Muscle of back (tissue), 11 donors: Measurements from ENCODE around the gene TCEA3. TPM values are rescaled to one million over a fixed set of nuclear protein-coding genes. Genes with fewer than 3 reads are reported as not detected.

Experiments used
- DNase-seq, 3 donors: peaks; one replicate each; pipeline versions ENCODE4 v3.0.0 to v3.0.0-alpha.2; 2013
- polyA plus RNA-seq, 10 donors: library from polyadenylated mRNA; unstranded; fragments of 120-200 nt; gene quantifications; one replicate each; pipeline ENCODE4 v1.2.1, GENCODE V29; 2013; ENCODE audit not compliant: insufficient read length in 10 of 10

The TCEA3 gene
- polyA plus RNA-seq, 10 donors = 164 to 377 (median 286) TPM

DNA sequence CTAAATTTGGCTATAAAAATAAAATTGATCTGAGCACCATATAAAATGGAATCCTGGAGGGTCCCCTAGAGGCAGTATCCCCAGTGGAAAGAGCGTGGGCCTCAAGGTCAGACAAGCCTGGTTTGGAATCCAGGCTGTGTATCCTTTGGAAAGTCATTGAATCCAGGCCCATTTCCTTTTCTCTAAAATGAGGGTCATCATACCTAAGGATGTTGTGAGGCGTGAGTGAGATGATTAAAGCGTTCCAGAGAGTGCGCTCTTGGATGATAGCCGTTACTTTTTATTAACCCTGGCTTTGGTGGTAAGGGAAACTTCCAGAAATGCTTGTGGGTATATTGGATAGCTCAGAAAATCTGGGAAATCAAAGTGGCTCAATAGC is 54.2 kb downstream of the TCEA3 start:
- DNase-seq = peak in 1 of 3 donors; percentile 64

DNA sequence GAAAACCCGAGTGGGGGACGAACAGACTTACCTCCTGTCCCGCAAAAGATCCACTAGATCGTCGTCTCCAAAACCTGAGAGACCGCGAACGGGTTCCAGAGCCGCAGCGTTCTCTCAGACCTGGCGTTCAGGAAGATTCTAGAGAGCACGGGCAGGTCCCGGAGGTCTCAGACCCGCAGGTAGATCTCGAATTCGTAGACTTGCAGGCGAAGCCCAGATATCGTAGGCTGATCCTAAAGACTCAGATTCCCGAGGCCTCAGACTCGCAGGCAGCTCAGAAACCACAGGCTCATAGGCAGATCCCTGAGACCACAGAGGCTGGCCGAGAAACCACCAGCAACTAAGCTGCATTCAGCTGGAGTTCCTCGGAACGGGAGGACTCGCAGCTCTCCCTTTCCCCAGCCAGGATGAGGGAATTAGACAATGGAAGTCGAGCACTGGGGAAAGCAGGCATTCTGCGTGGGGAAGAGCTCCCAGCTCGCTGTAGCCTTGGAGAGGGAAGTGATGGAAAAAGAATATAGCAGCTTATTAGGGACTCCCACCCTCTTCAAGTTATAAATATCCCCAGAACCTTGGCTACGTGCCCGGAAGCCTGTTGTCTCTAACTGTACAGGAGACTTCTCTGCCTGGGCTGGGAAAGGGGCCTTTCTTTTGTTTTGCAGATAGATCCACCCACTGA is 55.1 kb downstream of the TCEA3 start, which contains the start of gene ZNF436:
Gene ZNF436 (minus strand): TSS at position 502 of the 679 bp plus-strand sequence. CDS start 1,831 bp downstream, outside the sequence.
- DNase-seq = peak; percentile 96 to 97 (median 97)

DNA sequence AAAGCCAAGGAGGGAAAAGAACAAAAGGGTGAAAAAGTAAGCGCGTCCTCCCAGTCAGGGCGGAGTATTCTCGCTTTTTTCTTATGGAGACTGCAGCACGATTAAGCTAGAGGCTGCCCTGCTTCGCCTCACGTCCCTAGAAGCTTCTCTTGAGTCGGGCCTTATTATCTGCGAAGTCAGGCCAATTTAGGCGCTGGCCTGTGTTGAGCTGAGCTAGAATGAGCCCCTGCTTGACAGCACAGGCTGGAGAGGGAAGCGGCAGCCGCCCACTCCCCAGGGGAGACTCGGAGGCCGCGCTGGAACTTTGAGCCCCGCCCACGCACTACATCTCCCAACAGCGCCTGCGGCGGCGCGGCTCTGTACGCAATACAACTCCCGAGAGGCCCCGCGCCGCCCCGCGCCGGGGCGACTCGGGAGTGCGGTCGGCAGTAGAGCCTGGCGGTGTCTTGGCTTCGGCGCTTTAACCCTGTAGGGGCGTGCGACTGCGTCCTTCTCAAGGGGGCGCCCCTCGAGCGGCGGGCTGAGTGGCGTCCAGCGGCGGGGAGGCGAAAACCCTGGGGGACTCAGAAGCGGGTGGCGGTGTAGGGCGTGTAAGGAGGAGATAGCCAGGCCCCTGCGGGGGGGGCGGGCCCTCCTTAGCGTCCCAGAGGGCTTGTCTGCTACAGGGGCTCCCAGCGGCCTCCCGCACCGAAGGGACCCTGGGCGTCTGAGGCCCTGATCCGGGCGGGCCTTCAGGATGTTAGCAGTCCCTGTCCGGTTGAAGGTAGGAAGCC is 55.8 kb downstream of the TCEA3 start:
- DNase-seq = peak; percentile 92 to 97 (median 95)

DNA sequence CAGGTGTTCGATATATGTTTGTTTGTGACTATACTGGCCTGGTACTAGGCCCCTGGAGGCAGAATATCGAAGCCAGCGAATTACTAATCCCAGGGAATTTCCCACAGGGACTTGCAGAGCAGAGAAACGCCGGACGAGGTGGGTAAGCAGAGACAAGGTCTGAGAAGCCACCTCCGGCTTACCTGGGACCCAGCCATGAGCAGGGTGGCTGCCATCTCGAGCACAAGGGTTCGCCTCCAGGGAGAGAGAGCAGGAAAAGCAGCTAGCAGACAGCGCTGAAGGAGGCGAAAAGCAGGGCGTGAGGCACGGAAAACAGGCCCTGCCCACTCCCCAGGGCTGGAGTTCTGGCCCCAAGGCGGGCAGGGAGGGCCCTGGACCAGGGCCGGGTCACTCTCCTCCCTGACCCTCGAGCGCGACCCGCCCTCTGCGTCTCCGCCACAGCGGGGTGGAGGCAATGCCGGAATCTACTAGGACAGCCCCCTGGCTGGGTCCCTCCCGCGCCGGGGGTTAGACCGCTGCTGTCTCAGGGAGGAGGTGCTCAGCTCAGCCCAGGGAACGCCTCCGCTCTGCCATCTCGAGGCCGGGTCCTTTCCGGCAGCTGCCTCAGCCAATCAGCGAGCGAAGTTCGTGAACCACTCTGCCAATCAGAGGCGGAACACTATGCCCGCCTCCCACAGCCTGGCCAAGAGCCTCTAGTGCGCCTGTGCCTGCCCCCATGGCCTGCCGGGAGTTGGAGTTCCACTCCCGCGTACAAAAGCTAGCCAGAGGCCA is 56.6 kb downstream of the TCEA3 start:
- peak; percentile 98 to 99 (median 99) for DNase-seq

DNA sequence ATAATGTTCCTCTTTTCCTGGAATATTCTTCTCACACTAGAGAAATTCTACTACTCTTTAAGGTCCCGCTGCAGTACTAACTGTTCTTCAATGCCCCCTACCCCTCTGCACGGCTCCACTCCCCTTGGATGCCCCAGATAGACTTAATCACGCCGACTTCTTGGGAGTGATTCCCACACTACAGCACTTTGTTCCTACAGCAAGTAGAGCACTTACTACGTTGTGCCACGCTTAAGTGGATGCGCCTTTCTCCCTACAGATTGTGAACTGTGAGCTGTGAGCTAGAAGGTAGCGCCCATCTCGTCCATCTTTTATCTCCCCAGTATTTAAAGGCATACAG is 57.1 kb downstream of the TCEA3 start:
- DNase-seq = no peak

DNA sequence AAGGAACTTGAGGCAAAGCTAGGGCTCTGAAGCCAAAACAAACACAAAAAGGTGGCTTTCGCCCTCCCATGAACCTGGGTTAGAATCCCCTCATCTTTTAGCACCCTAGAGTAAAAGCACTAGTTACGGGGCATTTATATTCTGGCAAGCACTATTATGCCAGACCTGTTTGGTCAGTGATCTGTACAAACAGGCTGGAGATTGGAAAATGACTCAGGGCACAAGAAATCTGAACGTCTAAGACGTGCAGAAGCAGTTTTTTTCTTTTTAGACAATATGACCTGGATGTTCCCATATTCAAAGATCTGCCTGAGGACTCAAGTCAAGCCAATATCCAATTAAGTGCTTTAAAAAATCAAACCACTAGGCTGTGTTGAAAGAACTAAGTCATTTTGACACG is 58.0 kb downstream of the TCEA3 start:
- no peak for DNase-seq

DNA sequence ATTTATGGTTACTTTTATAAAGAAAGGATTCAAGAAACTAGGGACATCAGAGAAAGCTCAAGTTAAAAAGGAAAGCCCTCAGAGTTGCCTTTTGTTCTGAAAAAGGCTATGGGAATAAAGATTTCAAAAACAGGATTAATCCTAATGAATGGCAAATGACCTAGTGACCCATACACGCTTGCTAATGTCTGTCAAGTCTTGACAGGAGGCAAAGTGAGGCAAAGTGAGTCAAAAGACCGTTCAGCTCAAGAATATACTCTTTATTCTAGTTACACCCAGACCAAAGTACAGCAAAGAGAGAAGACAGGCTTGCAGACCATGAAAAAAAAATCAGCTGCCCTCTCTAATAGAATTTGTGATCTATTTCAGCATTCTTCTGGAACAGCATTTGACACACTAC is 58.4 kb downstream of the TCEA3 start:
- DNase-seq = no peak

DNA sequence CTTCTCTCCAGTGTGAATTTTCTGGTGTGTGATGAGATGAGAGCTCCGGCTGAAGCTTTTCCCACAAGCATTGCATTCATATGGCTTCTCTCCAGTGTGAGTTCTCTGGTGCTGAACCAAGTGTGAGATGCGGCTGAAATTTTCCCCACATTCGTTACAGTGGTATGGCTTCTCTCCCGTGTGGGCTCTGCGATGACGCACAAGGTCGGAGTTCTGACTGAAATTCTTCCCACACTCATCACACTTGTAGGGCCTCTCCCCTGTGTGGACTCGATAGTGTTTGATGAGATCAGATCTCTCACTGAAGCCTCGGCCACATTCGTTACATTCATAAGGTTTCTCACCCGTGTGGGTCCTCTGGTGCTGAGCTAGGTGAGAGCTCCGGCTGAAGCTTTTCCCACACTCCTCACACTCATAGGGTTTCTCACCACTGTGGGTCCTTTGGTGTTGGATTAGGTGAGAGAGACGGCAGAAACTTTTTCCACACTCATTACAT is 62.3 kb downstream of the TCEA3 start:
- no peak for DNase-seq

DNA sequence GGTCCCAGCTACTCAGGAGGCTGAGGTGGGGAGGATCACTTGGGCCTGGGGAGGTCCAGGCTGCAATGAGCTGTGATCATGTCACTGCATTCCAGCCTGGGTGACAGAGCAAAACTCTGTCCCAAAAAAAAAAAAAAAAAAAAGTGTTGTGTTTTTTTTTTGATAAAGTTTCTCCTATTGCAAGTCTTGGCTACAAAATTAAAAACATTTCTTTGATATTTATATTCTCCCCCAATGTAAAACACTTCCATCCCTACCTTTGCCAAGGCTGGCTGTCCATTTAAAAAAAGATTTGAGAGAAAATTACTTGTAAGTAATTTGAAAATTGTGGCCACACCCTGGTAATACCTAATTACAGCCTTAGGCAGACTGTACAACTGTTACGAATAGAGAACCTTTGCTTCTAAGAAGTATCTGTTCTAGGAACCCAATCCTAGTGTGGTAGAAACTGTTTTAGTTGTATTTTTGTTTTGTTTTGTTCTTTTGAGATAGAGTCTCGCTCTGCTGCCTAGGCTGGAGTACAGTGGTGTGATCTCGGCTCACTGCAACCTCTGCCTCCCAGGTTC is 66.2 kb downstream of the TCEA3 start:
- no peak for DNase-seq

DNA sequence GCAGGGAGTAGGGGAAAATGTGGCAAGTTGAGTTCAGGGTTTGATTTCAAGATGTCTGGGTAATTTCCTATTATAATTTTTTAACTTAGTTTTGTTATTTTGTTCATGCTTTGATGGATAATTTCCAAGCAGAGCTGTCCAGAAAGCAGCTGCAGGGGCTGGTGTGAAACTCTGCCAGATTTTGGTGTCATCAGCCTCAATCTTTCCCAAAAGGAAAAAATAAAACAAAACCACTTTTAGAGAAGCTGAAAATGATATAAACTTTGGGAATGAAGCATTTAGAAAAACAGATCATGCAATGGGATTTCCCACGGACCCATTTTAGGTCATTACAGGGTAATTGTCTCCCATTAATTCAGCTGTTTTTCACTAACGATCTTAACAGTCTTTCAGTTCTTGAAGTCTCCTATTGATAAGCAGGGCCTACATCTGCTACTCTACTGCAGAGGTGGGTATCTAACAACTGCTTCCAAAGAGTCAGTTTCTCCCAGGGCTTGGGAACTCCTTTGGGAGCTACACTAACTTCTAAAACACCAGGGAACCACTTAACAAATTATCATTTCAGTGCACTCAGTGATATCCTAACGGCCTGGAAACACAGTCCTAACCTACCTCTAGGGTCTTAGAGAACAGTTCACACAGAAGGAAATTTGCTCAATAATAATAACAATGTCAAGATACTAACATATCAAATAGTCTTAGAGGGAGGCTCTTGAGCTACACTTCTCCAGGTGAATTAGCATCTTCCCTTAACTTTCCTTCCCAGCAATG is 67.2 kb downstream of the TCEA3 start:
- DNase-seq = peak in 2 of 3 donors; percentile 77 to 85

DNA sequence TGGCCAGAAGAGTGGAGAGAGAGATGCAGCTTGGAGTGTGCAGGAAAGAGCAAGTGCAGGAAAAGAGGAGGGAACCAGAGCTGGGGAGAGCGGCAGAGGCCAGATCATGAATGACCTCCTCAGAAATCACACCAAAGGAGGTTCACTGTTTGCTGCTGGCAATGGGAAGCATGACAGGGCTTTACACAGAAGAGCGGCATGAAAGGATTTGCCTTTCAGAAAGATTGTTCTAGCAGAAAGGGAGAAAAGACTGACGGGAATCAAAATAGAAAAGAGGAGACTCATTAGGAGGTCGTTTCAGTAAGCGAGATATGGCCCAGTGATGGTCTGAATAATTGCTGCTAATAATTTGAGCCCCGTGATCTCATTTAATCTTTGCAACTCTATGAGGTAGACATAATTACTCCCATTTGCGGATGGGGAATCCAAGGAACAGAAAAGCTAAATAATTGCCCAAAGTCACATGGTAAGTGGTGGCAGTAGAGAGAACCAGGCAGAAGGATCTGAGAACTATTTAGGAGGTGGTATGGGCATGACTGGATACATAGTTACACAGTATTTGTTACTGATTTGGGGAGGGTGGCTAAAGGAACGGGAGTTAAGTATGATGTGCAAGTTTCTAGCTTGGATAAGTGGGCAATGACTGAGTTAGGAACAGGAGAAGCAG is 67.9 kb downstream of the TCEA3 start:
- DNase-seq = no peak

DNA sequence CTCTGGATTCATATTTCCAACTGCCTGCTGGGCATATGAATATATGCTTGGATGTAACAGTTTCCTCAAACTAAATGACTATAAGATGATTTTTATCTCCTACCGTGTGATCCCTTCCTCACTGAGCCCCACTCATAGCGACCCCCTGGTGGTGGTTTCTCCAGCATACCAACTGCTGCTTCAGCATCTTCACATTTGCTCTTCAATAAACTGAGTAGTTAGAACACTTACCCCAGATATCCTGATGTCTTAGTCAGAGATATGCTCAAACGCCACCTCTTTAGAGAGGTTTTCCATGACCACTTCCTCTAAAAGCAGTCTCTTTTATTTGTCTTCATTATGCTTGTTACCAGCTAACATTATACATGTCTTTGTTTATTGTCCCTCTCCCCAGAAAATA is 70.3 kb downstream of the TCEA3 start:
- DNase-seq = no peak

DNA sequence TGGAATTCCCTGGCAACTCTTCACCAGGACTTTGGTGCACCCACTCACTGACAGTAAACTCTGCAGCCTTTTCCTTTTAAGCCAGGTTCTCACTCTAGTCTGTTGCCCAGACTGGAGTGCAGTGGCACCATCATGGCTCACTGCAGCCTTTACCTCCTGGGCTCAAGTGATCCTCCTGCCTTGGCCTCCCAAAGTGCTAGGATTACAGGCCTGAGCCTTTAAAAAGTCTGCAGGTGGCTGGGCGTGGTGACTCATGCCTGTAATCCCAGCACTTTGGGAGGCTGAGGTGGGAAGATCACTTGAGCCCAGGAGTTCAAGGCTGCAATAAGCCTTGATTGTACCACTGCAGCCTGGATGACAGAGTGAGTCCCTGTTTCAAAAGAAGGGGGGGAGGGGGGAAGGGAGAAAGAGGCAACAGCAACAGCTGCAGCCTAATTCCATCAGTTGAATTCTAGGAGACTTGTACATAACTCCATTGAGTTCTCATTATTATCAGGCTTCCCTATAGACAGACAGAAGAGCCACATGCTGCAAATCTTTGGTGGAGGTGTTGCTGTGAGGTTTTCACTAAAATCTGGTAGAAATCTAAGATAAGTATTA is 72.4 kb downstream of the TCEA3 start:
- peak in 1 of 3 donors; percentile 21 for DNase-seq

DNA sequence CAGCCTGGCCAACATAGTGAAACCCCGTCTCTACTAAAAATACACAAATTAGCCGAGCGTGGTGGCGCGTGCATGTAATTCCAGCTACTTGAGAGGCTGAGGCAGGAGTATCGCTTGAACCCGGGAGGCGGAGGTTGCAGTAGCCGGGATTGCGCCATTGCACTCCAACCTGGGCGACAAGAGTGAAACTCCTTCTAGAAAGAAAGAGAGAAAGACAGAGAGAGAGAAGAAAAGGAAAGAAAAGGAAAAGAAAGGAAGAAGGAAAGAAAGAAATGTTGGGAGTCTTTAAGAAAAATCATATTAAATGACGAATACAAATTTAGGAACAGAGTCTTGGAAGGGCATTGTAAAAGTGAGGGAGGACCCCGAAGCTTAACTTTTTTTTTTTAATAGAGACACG is 78.6 kb downstream of the TCEA3 start:
- DNase-seq = no peak

DNA sequence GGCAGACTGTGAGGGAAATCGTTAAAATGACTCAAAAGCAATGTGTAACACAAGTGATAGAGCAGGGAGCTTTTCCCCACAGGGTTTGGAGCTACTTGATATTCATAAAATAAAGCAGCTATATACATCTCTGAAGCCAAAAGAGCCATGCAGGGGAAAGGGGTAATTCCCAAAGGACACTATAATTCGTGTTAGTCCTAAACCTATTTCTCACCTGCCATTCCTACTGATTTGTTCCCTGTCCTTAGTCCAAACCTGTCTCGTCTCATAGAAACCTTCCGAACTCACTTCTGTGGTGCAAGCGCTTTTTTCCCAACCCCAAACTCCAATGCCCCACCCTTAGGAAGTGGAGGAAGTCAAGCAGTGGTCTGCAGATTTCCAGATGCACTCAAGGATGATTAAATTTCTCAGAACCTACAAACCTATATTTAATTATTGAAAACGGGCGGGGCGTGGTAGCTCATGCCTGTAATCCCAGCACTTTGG is 79.5 kb downstream of the TCEA3 start:
- no peak for DNase-seq

DNA sequence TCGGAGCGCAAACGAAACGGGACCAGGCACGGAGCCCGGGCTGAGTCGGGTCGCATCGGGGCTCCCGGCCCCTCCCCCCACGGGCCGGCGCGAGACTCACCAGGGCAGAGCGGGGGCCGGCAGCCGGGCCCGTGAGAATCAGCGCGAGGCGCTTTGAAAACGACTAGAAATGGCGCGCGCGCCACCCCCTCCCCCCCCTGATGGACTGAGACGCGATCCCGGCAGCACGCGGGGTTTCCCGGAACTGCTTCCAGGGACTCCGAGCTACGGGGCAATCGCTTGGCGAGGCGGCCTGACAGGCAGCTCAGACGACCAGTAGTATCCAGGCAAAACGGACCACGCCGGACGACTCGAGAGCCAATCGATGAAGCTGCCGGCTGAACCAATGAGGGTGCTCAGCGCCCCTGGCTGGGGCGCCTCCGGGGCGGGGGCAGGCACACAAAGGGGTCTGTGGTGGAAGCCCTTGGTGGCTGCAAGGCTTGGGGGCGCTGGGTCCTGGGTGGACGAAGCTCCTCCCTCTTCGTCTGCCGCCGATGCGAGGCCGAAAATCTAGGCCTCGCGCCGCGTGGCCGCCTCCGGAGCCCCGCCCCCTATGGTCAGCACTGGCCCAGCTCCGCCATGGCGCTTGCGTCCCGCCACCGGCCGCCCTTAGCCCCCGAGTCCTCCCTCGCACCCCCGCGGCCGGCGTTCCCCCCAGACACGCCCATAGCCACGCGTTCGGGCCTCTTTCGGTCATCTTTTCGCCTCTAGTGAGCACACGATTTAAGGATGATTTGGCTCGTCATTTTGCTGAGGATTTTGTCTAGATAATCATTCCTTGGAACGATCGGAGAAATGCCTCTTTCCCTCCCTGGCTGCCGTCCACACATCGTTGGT is 80.2 kb downstream of the TCEA3 start, which contains the start of gene HNRNPR:
Gene HNRNPR (minus strand): TSS at position 174 of the 876 bp plus-strand sequence. CDS start 3,276 bp downstream, outside the sequence.
- peak; percentile 100 for DNase-seq

DNA sequence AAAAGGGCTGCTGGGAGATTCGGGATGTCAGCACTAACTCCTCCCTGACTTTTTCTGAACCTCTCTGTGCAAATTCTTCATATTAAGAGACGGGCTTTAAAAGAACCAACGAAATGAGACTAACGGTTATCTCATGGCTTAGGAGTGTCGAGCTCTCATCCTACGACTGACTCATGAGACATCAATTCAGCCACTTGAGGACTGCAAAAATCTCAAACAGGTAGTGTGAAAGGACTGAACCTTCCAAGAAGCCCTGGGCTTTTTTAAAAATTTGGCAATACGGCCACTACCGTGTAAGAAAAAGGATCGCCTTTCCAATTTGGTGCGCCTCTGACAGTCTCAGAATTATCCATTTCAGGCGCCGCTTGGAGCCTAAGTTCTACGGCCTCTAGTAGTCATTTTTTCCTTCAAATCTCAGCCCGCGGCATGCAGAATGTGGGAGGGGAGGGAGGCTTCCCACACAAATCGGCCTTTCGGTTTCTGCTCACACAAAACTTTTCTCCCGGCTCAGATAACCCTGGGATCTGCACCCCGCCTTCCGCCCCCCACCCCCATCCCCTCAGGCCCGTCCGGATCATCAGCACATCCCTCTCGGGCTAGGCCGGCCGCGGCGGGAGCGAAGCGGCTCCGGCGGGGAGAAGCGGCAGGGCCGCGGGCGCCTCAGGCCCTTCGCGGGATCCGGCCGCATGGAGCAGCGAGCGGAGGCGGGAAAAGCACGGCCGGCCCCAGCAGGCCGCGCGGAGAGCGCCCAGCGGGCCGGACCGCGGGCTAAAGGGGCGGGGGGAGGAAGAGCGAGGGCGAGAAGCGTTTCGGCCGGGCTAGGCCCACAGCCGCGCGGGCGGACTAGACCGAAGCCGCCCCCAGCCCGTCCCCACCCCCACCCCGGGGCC is 81.1 kb downstream of the TCEA3 start:
- peak in 1 of 3 donors; percentile 64 for DNase-seq
